HL-60/S4 treated with phorbol 12-myristate 13-acetate at 8.2 ng/mL for 4 days and 3 days (cell line): Measurements from ENCODE around the gene CASP10.
"Not testable (repeated sequence)": the region's sequence is repeated elsewhere in the genome, so short reads cannot be mapped to it uniquely, and the experiment has no call there.

Experiments used
- in situ Hi-C: fragments of 300-500 bp; cut with MboI; formaldehyde crosslinking; loops from 2 replicates; pipeline ENCODE4 v1.15.0; 2022; ENCODE audit warnings: low sequenced_read_pairs

The CASP10 gene, protein sequence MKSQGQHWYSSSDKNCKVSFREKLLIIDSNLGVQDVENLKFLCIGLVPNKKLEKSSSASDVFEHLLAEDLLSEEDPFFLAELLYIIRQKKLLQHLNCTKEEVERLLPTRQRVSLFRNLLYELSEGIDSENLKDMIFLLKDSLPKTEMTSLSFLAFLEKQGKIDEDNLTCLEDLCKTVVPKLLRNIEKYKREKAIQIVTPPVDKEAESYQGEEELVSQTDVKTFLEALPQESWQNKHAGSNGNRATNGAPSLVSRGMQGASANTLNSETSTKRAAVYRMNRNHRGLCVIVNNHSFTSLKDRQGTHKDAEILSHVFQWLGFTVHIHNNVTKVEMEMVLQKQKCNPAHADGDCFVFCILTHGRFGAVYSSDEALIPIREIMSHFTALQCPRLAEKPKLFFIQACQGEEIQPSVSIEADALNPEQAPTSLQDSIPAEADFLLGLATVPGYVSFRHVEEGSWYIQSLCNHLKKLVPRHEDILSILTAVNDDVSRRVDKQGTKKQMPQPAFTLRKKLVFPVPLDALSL

DNA sequence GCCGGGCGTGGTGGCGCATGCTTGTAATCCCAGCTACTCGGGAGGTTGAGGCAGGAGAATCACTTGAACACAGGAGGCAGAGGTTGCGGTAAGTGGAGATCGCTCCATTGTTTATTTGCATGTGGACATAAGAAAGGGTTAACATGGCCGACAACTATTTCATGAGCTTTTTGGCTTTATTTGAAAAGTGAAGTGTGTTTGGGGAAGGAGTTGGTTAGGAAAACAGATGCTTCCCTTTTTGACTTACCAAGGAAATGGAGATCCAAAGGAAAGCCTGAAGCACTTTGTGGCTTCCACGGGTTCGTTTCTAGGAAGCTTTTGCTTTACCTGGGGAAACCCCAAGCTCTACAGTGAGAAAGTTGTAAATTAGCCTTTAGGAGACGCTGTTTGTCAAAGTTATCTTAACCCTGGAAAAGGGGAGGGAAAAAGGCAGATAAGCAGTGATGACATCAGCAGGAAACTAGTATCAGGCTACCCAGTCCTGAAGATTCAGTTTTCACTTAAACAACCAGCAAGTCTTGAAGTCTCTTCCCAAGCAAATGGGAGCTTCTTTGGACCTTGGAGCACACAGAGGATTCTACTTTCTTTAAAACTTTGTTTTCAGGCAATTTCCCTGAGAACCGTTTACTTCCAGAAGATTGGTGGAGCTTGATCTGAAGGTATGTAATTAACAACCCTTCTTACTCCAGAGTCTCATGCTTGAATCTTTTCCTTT lies at the start of gene CASP10:
Gene CASP10 (plus strand): TSS at position 492 of the 715 bp plus-strand sequence. CDS start 2,637 bp downstream, outside the sequence.
- in situ Hi-C loops = loop anchor here (10.0 kb wide), 1 partner anchor 278 kb away; no protein-coding TSS in a partner anchor

DNA sequence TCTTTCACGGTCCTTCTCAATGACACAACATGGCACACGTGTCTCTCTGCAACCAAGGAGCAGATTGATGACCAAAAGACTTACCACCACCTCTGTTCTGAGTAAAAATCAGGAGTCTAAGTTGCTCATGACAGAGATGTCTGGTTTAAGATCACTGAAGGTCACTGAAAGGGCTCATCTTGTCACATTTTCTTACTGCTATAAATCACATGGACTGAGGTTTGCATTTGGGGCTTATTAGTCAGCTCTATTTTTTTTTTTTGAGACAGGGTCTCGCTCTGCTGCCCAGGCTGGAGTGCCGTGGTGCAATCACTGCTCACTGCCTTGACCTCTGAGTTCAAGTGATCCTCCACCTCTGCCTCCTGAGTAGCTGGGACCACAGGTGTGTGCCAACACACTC lies 47.6 kb upstream of the CASP10 start:
- in situ Hi-C loops = no loop called here

DNA sequence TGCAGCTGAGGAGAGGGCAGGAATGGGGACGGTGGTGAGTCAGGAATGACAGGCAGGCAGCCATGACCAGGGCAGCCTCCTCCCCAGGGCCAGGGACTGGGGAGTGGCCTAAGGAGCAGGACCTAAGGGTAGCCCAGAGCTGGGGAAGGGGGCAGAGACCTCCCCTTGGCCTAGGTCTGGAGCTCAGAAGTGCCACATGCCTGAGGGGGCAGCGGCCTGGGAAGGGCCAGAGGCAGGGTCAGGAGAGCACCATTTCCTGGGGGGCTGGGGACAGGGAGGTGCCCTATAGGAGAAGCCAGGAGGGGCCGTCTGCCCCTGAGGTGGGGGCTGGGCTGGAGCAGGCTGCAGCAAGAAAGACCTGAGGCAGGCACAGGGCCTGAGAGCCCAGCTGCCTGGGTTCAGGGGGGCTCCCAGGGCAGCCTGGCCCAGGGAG lies 46.0 kb upstream of the CASP10 start:
- in situ Hi-C loops = no loop called here

DNA sequence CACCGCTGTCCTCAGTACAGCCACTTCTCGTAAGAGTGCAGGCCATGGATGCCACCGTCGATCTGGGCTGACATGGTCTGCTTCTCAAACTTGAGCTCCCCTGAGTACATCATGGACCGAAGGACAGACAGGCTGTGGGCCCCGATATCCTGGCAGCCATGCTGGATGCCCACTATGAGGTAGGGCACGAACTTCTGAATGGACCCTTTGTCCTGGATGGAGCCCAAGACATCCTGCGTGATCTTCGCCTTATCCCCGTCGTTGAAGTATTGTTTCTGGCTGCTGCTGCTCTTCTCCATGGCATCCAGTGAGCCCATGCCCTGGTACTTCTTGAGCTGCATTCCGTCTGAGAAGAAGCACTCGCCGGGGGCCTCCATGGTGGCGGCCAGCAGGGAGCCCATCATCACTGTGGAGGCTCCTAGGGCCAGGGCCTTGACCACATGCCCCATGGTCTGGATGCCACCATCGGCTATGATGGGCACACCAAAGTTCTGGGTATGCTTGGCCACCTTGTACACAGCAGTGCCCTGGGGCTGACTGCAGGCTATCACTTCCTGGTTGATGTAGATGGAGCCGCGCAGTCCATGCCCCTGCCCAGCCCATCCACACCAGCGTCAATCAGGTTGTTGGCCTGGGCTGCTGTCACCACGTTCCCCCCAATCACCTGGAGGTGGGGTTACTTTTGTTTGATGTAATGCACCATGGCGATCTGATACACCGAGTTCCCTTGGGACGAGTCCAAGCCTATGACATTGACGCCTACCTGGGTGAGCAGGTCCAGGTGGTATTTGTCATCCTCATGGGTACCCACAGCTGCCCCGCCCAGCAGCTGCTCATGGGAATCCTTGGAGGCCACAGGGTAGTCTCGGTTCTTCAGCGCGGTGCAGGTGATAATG lies 45.2 kb upstream of the CASP10 start:
- in situ Hi-C loops = no loop called here

DNA sequence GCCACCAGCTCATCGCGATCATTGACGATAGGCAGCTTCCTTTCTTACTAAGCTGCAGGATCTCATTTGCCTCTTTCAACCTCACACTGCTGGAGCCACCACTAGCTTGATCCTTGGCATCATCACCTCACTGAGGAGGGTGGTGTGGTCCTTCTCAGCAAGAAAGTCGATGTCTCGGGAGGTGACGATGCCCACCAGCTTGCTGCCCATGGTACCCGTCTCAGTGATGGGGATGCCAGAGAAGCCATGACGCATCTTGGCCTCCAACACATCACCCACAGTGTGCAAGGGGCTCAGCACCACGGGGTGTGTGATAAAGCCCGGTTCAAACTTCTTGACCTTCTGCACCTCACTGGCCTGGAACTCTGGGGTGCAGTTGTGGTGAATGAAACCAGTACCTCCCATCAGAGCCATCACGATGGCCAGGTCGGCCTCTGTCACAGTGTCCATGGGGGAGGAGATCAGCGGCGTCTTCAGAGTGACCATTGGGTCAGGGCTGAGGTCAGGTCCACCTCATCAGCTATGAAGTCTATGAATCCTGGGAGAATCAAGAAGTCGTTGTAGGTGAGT lies 44.5 kb upstream of the CASP10 start:
- in situ Hi-C loops = no loop called here

DNA sequence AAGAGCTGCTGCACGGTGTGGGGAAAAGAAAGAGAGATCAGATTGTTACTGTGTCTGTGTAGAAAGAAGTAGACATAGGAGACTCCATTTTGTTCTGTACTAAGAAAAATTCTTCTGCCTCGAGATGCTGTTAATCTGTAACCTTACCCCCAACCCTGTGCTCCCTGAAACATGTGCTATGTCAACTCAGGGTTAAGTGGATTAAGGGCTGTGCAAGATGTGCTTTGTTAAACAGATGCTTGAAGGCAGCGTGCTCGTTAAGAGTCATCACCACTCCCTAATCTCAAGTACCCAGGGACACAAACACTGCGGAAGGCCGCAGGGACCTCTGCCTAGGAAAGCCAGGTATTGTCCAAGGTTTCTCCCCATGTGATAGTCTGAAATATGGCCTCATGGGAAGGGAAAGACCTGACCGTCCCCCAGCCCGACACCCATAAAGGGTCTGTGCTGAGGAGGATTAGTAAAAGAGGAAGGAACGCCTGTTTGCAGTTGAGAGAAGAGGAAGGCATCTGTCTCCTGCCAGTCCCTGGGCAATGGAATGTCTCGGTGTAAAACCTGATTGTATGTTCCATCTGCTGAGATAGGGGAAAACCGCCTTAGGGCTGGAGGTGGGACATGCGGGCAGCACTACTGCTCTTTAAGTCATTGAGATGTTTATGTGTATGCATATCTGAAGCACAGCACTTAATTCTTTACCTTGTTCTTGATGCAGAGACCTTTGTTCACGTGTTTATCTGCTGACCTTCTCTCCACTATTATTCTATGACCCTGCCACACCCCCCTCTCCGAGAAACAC lies 43.8 kb upstream of the CASP10 start:
- in situ Hi-C loops = not testable (repeated sequence)

DNA sequence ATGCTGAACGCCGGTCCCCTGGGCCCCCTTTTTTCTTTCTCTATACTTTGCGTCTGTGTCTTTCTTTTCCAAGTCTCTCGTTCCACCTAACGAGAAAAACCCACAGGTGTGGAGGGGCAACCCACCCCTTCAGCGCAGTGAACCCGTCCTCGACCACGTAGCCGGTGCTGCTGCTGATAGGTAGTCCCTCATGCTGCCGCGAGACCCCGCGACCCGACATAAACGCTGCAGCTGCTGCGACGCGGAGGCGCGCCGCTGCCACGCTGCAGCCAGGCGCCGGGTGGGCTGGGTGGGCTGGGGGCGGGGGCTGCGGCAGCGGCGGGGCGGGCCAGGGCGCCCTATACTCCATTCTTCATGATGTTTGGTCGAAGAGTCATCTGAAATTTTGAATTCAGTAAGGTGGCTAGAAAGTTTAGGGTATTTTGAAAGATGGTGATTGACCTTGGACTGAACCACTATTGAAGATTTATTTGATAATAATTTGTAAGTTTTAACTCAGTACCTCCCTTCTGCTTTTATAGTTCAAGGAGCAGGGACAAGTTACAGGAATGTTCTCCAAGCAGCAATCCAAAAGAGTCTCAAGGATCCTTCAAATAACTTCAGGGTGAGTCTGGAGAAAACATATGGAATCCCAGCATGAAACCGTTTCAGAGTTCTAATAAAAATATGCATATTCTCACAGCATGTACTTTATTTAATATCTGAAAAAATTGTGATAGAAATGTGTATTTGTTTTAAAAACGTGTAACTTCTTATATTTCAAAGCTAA lies 42.9 kb upstream of the CASP10 start:
- in situ Hi-C loops = no loop called here

DNA sequence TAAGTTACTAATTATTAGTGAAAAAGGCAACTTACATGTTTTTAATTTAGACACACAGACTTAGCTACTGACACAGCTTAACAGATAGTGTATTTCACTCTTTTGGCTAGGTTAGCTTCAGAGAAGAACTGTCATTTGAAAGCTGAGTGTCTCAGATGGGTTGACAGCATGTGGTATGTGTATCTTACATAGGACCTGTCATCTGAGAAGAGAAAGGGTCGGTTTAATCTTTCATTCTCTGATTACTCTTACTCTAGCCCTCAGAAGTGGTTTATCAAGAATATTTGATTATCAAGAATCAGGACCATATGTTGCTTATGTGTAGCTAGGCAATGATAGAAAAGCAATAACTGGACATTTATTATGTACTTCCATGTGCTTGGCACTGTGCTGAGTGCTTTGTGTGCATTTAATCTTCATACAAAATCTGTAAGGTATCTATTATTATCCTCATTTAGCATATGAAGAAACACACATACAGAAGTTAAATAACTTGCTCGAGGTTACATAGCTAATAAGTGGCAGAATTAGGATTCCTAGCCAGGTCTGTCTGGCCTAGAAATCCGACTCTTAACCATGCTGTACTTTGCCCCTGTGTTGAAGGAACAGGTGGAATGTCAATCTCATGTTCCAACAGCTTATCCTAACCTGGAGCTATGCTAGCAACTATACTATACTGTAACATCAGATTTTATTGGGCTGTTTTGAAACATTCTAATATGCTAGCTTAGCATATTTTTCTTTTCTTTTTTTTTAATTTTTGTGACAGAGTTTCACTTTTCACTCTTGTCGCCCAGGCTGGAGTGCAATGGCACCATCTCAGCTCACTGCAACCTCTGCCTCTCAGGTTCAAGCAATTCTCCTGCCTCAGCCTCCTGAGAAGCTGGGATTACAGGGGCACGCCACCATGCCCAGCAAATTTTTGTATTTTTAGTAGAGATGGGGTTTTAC lies 38.6 kb upstream of the CASP10 start:
- in situ Hi-C loops = no loop called here

DNA sequence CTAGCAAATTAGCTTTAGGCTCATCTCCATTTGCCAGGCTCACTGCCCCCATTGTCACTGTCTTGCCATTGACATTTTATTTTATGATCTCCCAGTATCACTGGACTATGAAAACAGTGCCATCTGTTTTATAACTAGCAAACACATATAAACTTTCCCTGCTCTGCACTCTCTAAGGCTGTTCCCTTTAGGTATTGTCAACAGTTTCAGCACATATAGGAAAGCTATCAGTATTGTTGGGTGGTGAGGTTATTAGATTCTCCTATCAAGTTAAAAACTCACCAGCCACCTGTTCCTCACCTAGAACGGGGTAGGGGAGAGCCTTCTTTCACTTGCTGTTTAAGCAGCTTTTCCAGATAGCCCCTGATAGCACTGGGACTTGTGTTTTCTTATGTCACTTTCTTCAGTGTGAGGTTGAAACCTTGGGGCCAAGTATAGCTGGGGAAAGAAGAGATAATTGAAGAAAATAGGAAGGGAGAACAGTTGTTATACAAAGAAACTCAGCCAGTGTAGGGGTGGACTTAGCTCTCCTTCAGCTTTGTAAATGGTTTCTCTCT lies 34.4 kb upstream of the CASP10 start:
- in situ Hi-C loops = no loop called here

DNA sequence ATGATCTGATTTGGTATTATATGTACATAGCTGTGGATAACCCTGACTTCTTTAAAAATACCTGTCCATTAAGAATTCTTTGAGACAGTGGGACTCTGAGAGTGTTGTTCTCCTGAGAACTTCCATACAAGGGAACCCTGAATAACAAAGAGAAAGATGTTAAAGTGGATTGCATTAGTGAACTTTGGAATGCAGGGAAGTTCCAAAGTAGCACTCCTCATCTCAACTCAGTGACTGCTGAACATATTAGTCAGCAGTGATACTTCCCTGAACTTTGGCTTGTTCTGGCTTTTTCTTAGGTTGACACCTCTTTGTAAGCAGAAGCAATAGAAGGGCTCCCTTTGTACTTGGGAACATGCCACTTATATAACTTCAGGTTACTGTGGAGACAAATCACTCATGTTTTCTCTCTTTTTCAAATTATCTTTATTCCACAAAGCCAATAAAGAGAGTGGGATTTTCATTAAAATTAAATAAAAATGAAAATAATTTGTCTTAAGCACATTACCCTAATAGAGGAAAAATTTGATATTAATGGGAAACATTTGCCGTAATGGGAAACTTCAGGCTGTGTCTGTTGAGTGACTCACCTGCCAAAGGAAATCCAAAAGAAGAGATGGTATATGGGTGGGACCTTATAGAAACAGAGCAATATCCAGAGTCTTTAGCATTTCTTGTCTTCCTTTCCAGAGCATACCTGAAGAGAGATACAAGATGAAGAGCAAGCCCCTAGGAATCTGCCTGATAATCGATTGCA lies 33.7 kb upstream of the CASP10 start:
- in situ Hi-C loops = no loop called here

DNA sequence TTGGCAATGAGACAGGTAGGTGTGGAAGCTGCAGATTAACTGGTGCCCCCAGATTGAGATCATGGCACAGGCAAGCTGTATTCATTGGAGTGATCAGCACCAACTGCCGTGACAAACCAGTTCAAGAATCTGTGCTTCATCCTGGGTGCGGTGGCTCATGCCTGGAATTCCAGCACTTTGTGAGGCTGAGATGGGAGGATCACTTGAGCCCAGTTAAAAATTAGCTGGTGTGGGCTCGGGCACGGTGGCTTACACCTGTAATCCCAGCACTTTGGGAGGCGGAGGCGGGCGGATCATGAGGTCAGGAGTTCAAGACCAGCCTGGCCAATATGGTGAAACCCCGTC lies 33.1 kb upstream of the CASP10 start:
- in situ Hi-C loops = not testable (repeated sequence)

DNA sequence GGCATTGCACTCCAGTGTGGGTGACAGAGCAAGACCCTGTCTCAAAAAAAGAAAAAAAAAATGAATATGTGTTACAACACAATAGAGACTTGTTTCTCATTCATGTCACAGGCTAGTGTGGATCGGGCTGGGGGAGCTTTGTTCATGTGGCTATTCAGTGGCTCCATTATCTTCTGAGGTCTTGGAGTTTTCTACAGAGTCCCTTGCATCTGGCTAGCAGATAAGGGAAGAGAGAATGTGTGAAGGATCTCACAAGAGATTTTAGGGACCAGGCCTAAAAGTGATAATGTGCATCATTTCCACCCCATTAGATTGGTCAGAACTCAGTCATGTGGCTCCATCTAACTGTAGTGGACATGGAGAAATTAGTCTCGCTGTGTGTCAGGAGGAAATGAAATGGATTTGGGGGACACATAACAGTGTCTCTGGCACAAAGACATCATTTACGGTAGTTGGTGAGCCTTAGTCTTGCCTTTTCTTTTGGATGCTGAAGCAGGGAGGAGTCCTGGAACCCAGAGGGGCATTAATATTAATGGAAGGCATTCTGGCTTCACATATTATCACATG lies 32.4 kb upstream of the CASP10 start:
- in situ Hi-C loops = no loop called here

DNA sequence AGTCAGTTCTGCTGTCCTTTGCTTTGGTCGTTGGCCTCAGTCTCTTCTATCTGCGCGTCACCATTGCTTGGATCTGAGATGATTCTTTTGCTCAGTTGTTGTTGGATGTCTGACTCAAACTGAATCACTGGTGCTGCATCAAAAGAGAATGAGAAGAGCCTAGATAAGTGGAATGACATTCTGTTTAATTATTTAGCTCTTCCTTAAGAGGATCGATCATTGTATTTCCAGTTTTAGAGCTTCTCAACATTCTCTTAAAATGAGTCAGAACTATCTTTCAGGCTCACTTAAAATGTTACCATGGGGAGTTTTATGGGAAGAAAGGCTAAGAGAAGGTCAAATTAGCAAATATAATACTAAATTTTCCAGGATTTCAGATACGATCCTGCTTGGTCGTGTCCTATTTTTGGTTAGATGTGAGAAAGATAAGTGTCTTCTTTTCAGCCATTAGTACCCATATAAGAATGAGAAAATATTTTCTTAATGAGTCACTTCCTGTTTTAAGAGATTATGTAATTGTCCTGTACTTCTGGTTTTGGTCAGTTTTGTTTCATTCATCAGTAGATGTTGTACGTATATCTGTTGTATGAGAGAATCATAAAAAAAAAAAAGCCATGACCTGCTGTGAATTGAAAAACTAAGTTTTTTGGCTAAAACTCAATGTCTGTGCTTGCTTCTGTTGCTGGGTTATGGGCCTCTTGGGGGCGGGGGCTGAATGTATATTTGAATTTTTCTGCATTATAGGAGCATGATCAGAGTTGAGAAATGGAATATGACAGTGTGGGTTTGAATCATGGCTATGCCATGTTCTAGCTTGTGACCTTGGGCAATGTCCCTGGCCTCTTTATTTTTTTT lies 31.6 kb upstream of the CASP10 start:
- in situ Hi-C loops = no loop called here

DNA sequence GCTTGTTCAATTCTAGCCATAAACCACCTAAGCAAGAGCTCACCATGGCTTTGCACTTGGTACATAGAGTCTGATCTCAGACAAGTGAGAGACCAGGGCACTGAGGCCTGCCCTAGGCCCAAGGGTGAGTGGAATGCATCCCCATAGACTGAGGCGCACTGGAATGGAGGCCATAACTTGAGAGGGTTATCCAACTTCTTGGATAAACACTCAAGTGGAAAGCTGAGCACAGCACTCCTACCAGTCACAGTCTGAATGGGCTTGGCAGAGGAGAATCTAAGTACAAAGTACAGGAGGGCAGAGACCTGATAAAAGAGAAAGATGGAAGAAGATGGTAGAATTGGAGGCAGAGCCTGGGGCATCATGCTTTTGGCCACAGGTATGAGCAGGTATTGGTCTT lies 30.4 kb upstream of the CASP10 start:
- in situ Hi-C loops = no loop called here

DNA sequence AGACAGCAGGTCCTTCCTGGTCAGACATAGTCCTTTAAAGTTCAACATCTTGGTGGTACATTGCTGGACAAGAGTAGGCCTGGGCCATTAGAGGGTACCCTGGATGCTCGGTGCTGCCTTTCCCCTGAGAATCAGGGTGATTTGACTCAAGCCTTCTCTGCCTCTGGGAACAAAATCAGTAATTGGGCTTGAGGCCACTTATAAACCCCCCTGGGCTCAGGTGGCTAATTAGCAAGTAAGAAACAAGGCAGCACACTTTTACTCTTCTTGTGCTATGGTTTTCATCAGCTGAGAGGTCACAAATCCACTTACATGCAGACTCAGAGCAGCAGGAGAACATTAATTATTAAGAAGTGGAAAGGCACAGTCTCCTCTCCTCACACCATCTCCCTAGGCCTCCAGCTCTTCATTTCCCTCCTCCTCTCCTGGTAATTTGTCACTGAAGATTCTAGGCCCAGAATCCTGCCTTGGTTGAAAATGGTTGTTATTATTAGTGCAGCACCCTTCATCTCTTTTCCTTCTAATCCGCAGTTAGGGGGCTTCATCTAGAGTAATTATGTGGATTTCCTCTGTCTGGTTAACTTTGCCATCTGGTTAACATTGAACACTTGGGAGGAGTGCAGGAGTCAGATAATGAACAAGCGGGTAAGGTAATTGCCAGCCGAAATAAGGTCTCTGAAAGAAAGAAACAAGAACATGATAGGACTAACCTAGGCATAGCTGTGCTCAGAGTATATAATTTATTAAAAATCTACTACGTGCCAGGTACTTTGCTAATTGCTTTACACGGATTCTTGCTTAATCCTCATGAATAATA lies 29.7 kb upstream of the CASP10 start:
- in situ Hi-C loops = no loop called here
